ENCODE results near the gene BEND3. TPM values are rescaled to one million over a fixed set of nuclear protein-coding genes. Genes with fewer than 3 reads are reported as not detected.
"Not testable (repeated sequence)": the region's sequence is repeated elsewhere in the genome, so short reads cannot be mapped to it uniquely, and the experiment has no call there.

Gene BEND3
- total RNA-seq, 4 donors from 2014 or later = 1.3 to 2.7 (median 2.2) TPM

GRCh38 chr6:107030151-107030550, 85.2 kb downstream of the BEND3 start:
- no peaks in the 10 kb centered on the region for H3K27me3 ChIP-seq

GRCh38 chr6:107026965-107027364, 88.3 kb downstream of the BEND3 start:
- no peak overlapping the region for H3K4me3 ChIP-seq
- DNase-seq (ENCODE audit: low spot score in 2 of 2) = no peak
- H3K9me3 ChIP-seq = no peaks in the 10 kb centered on the region
- TF ChIP-seq EP300 (IDR thresholded peaks at IDR 0.05) (no peak), POLR2A (IDR thresholded peaks at IDR 0.05) (no peak), CTCF (IDR thresholded peaks at IDR 0.05) (no peak)
- H3K27me3 ChIP-seq = no peaks in the 10 kb centered on the region
- 92 to 96% methylated on average over 8 of the region's 8 CpGs for WGBS, 2 donors
- no peaks in the 10 kb centered on the region for H3K36me3 ChIP-seq
- no peak overlapping the region for H3K27ac ChIP-seq
- peaks cover 0 to 23% (median 9%) of the 10 kb centered on the region in 4 donors for H3K4me1 ChIP-seq

More at GRCh38 chr6:107030151-107030550, 85.2 kb downstream of the BEND3 start:
- WGBS, 2 donors = 63 to 70% methylated on average over 5 of the region's 5 CpGs
- Histone ChIP-seq H3K9me3 (no peaks in the 10 kb centered on the region), H3K4me3 (no peak overlapping the region), H3K27ac (no peak overlapping the region), H3K36me3 (peaks cover 0 to 5% (median 0%) of the 10 kb centered on the region in 3 donors), H3K4me1 (peaks cover 0 to 23% (median 9%) of the 10 kb centered on the region in 4 donors)
- DNase-seq (ENCODE audit: low spot score in 2 of 2) = no peak
- no peak for TF ChIP-seq EP300 (IDR thresholded peaks at IDR 0.05)
- TF ChIP-seq POLR2A (IDR thresholded peaks at IDR 0.05) = no peak
- no peak for TF ChIP-seq CTCF (IDR thresholded peaks at IDR 0.05)

- no peaks in the 10 kb centered on the region for H3K9me3 ChIP-seq
- H3K27me3 ChIP-seq = no peaks in the 10 kb centered on the region
- TF ChIP-seq CTCF (IDR thresholded peaks at IDR 0.05) (no peak), POLR2A (IDR thresholded peaks at IDR 0.05) (no peak), EP300 (IDR thresholded peaks at IDR 0.05) (no peak)
- H3K36me3 ChIP-seq = no peaks in the 10 kb centered on the region
- no peak overlapping the region for H3K4me3 ChIP-seq
- H3K4me1 ChIP-seq = no peaks in the 10 kb centered on the region
- 49 to 66% methylated on average over 1 of the region's 1 CpG for WGBS, 2 donors
- no peak for DNase-seq (ENCODE audit: low spot score in 2 of 2)
- H3K27ac ChIP-seq = no peak overlapping the region
Observed at GRCh38 chr6:107021446-107022185, 93.7 kb downstream of the BEND3 start.

GRCh38 chr6:107020239-107020638, 95.1 kb downstream of the BEND3 start:
- TF ChIP-seq CTCF (IDR thresholded peaks at IDR 0.05) (no peak), POLR2A (IDR thresholded peaks at IDR 0.05) (no peak), EP300 (IDR thresholded peaks at IDR 0.05) (no peak)
- H3K9me3 ChIP-seq = no peaks in the 10 kb centered on the region

GRCh38 chr6:107019628-107020027, 95.7 kb downstream of the BEND3 start:
- not testable (repeated sequence) for H3K9me3 ChIP-seq; H3K36me3 ChIP-seq; H3K27me3 ChIP-seq; DNase-seq (ENCODE audit: low spot score in 2 of 2); H3K27ac ChIP-seq; H3K4me1 ChIP-seq; H3K4me3 ChIP-seq
- 87 to 91% methylated on average over 8 of the region's 8 CpGs for whole genome bisulfite sequencing, 2 donors

More at GRCh38 chr6:107020239-107020638, 95.1 kb downstream of the BEND3 start:
- WGBS, 2 donors = 73% methylated on average over 4 of the region's 4 CpGs
- Histone ChIP-seq H3K36me3 (no peaks in the 10 kb centered on the region), H3K27ac (no peak overlapping the region), H3K27me3 (no peaks in the 10 kb centered on the region), H3K4me3 (no peak overlapping the region), H3K4me1 (no peaks in the 10 kb centered on the region)
- DNase-seq (ENCODE audit: low spot score in 2 of 2) = no peak
